HEK293 (cell line): ENCODE measurements around the gene NXF3.
"Not testable (repeated sequence)": the region's sequence is repeated elsewhere in the genome, so short reads cannot be mapped to it uniquely, and the experiment has no call there.

Experiments
- TRIM28 ChIP-seq: IDR thresholded peaks from 2 replicates; pipeline ENCODE4 v1.6.1; 2011; ENCODE audit warnings: low read length, control low read depth, borderline replicate concordance
- ZNF239 ChIP-seq: fragments of 450-650 bp; formaldehyde crosslinking; IDR thresholded peaks from 2 replicates; pipeline ENCODE4 v1.5.1; 2016; ENCODE audit warnings: missing biosample characterization, missing genetic modification characterization
- ZNF510 ChIP-seq: fragments of 450-650 bp; formaldehyde crosslinking; IDR thresholded peaks from 2 replicates; pipeline ENCODE4 v1.5.1; 2018; ENCODE audit warnings: mild to moderate bottlenecking, missing genetic modification characterization, missing biosample characterization; ENCODE audit not compliant: insufficient replicate concordance
- ZSCAN30 ChIP-seq: fragments of 450-650 bp; IDR thresholded peaks from 2 replicates; pipeline ENCODE4 v1.5.1; 2018; ENCODE audit warnings: missing biosample characterization, mild to moderate bottlenecking, missing genetic modification characterization, moderate library complexity
- TF ChIP-seq, protein P1 (sequence below): fragments of 450-650 bp; formaldehyde crosslinking; IDR thresholded peaks from 2 replicates; pipeline ENCODE4 v1.5.1; 2016; ENCODE audit warnings: missing biosample characterization, missing genetic modification characterization
- TF ChIP-seq, protein P2 (sequence below): fragments of 450-650 bp; formaldehyde crosslinking; IDR thresholded peaks from 2 replicates; pipeline ENCODE4 v1.5.1; 2016; ENCODE audit warnings: missing biosample characterization, missing genetic modification characterization
- TF ChIP-seq, protein P3 (sequence below): fragments of 450-650 bp; formaldehyde crosslinking; IDR thresholded peaks from 2 replicates; pipeline ENCODE4 v1.5.1; 2016; ENCODE audit warnings: missing biosample characterization, missing genetic modification characterization
- TF ChIP-seq, protein P4 (sequence below): fragments of 450-650 bp; formaldehyde crosslinking; IDR thresholded peaks from 2 replicates; pipeline ENCODE4 v1.5.1; 2016; ENCODE audit warnings: missing biosample characterization, missing genetic modification characterization

DNA sequence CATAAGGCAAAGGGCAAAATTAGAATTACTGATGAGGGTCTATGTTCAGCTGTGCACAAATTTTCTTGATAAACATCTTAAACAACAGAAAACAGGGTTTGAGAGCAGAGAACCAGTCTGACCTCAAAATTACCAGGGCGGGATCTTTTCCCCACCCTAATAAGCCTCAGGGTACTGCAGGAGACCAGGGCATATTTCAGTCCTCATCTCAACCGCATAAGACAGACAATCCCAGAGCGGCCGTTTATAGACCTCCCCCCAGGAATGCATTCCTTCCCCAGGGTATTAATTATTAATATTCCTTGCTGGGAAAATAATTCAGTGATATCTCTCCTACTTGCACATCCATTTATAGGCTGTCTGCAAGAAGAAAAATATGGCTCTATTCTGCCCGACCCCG, 16.6 kb upstream of the NXF3 start:
- TF ChIP-seq, protein P1, sequence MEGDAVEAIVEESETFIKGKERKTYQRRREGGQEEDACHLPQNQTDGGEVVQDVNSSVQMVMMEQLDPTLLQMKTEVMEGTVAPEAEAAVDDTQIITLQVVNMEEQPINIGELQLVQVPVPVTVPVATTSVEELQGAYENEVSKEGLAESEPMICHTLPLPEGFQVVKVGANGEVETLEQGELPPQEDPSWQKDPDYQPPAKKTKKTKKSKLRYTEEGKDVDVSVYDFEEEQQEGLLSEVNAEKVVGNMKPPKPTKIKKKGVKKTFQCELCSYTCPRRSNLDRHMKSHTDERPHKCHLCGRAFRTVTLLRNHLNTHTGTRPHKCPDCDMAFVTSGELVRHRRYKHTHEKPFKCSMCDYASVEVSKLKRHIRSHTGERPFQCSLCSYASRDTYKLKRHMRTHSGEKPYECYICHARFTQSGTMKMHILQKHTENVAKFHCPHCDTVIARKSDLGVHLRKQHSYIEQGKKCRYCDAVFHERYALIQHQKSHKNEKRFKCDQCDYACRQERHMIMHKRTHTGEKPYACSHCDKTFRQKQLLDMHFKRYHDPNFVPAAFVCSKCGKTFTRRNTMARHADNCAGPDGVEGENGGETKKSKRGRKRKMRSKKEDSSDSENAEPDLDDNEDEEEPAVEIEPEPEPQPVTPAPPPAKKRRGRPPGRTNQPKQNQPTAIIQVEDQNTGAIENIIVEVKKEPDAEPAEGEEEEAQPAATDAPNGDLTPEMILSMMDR: not testable (repeated sequence)
- TF ChIP-seq ZNF239 (tag by site-specific recombination); ZNF510 (tag by site-specific recombination); TRIM28; ZSCAN30 (tag by site-specific recombination): not testable (repeated sequence)
- TF ChIP-seq, protein P2, sequence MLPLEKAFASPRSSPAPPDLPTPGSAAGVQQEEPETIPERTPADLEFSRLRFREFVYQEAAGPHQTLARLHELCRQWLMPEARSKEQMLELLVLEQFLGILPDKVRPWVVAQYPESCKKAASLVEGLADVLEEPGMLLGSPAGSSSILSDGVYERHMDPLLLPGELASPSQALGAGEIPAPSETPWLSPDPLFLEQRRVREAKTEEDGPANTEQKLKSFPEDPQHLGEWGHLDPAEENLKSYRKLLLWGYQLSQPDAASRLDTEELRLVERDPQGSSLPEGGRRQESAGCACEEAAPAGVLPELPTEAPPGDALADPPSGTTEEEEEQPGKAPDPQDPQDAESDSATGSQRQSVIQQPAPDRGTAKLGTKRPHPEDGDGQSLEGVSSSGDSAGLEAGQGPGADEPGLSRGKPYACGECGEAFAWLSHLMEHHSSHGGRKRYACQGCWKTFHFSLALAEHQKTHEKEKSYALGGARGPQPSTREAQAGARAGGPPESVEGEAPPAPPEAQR (tag by site-specific recombination): not testable (repeated sequence)
- TF ChIP-seq, protein P3, sequence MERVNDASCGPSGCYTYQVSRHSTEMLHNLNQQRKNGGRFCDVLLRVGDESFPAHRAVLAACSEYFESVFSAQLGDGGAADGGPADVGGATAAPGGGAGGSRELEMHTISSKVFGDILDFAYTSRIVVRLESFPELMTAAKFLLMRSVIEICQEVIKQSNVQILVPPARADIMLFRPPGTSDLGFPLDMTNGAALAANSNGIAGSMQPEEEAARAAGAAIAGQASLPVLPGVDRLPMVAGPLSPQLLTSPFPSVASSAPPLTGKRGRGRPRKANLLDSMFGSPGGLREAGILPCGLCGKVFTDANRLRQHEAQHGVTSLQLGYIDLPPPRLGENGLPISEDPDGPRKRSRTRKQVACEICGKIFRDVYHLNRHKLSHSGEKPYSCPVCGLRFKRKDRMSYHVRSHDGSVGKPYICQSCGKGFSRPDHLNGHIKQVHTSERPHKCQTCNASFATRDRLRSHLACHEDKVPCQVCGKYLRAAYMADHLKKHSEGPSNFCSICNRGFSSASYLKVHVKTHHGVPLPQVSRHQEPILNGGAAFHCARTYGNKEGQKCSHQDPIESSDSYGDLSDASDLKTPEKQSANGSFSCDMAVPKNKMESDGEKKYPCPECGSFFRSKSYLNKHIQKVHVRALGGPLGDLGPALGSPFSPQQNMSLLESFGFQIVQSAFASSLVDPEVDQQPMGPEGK (tag by site-specific recombination): not testable (repeated sequence)
- TF ChIP-seq, protein P4, sequence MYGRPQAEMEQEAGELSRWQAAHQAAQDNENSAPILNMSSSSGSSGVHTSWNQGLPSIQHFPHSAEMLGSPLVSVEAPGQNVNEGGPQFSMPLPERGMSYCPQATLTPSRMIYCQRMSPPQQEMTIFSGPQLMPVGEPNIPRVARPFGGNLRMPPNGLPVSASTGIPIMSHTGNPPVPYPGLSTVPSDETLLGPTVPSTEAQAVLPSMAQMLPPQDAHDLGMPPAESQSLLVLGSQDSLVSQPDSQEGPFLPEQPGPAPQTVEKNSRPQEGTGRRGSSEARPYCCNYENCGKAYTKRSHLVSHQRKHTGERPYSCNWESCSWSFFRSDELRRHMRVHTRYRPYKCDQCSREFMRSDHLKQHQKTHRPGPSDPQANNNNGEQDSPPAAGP: not testable (repeated sequence)
